Sigmoid colon (tissue), 7 donors: Measurements from ENCODE around the gene RAE1. TPM values are rescaled to one million over a fixed set of nuclear protein-coding genes. Genes with fewer than 3 reads are reported as not detected.

Source experiments
- DNase-seq: peaks from one replicate; pipeline ENCODE4 v3.0.0-alpha.2; 2019
- H3K27ac ChIP-seq, 4 donors: fragments of 200-600 bp; sonication (generic); one replicate each; pipeline ENCODE4 v1.5.1; 2016 to 2019; ENCODE audit warnings: mild to moderate bottlenecking in 1 of 4
- H3K27me3 ChIP-seq, 3 donors: fragments of 200-600 bp; sonication (generic); one replicate each; pipeline ENCODE4 v1.5.1; 2019; ENCODE audit warnings: mild to moderate bottlenecking in 1 of 3
- H3K36me3 ChIP-seq, 4 donors: fragments of 200-600 bp; sonication (generic); one replicate each; pipeline ENCODE4 v1.5.1; 2016 to 2019
- H3K4me1 ChIP-seq, 4 donors: fragments of 200-600 bp; sonication (generic); one replicate each; pipeline ENCODE4 v1.5.1; 2017 to 2019
- H3K4me3 ChIP-seq, 4 donors: fragments of 200-600 bp; sonication (generic); one replicate each; pipeline ENCODE4 v1.5.1; 2017 to 2019; ENCODE audit warnings: mild to moderate bottlenecking in 2 of 4, moderate library complexity in 1 of 4
- H3K9me3 ChIP-seq, 4 donors: fragments of 200-600 bp in 3 of 4; sonication (generic) in 3 of 4; one replicate each; pipeline versions ENCODE4 v1.5.1 to v1.6.1; 2013 to 2019
- EP300 ChIP-seq, 4 donors: sonication (generic); formaldehyde crosslinking; IDR thresholded peaks; one replicate each; pipeline ENCODE4 v1.6.1; 2017; ENCODE audit warnings: antibody characterized with exemption in 4 of 4
- POLR2A ChIP-seq, 2 donors: fragments of 450-650 bp; IDR thresholded peaks; one replicate each; pipeline ENCODE4 v1.6.1; 2016; ENCODE audit warnings: antibody characterized with exemption in 2 of 2, mild to moderate bottlenecking in 2 of 2, moderate library complexity in 2 of 2
- POLR2AphosphoS5 ChIP-seq, 4 donors: sonication (generic); formaldehyde crosslinking; IDR thresholded peaks; one replicate each; pipeline ENCODE4 v1.6.1; 2017; ENCODE audit warnings: antibody characterized with exemption in 4 of 4
- WGBS, 2 donors: extraction: QIAGEN DNeasy Blood & Tissue Kit; methylation state at CpG; one replicate each; pipeline ENCODE4 v1.1.7; 2013; 5-methylcytosine and 5-hydroxymethylcytosine counted together
- intact Hi-C: fragments of 100-400 bp; cut with DNase I; formaldehyde crosslinking; loops from one replicate; pipeline ENCODE4 v1.15.1; 2023
- polyA plus RNA-seq, 3 donors: library from polyadenylated mRNA; stranded (reverse); fragments of 200-250 nt; gene quantifications; one replicate each; pipeline ENCODE4 v1.2.3, GENCODE V29; 2013
- total RNA-seq, 4 donors: library from RNA; depleted of rRNA; stranded (reverse); fragments of >200 nt; gene quantifications; one replicate each; pipeline ENCODE4 v1.1.0, GENCODE V29; 2016
- TF ChIP-seq, protein P1 (sequence below), 4 experiments: fragments of 450-650 bp in 3 of 4; fragments of 200-600 bp in 1 of 4; IDR thresholded peaks; one replicate each; pipeline ENCODE4 v1.5.1; 2016 to 2019; ENCODE audit warnings: antibody characterized with exemption in 4 of 4, mild to moderate bottlenecking in 3 of 4, moderate library complexity in 2 of 4
- donor health status: healthy with polysubstance abuse.
- donor health status: Bipolar disorder and iron deficiency.
- donor health status: healthy.

RAE1 gene
- total and polyA plus RNA-seq, 7 donors: 13.6 to 20.9 (median 16.4) TPM

GRCh38 chr20:57409672-57410397 is 58.8 kb downstream of the RAE1 start:
- no peaks in the 10 kb centered on the region for H3K27me3 ChIP-seq
- H3K36me3 ChIP-seq: peaks cover 17 to 48% (median 37%) of the 10 kb centered on the region in 4 donors
- DNase-seq: no peak
- no peaks in the 10 kb centered on the region for H3K9me3 ChIP-seq
- 64 to 77% methylated on average over 14 of the region's 14 CpGs for WGBS, 2 donors
- no peak overlapping the region for H3K4me3 ChIP-seq
- intact Hi-C loops: no loop called here
- peak overlapping the region; percentile 83 to 98 (median 98) for H3K27ac ChIP-seq
- TF ChIP-seq, protein P1, sequence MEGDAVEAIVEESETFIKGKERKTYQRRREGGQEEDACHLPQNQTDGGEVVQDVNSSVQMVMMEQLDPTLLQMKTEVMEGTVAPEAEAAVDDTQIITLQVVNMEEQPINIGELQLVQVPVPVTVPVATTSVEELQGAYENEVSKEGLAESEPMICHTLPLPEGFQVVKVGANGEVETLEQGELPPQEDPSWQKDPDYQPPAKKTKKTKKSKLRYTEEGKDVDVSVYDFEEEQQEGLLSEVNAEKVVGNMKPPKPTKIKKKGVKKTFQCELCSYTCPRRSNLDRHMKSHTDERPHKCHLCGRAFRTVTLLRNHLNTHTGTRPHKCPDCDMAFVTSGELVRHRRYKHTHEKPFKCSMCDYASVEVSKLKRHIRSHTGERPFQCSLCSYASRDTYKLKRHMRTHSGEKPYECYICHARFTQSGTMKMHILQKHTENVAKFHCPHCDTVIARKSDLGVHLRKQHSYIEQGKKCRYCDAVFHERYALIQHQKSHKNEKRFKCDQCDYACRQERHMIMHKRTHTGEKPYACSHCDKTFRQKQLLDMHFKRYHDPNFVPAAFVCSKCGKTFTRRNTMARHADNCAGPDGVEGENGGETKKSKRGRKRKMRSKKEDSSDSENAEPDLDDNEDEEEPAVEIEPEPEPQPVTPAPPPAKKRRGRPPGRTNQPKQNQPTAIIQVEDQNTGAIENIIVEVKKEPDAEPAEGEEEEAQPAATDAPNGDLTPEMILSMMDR (IDR thresholded peaks at IDR 0.05): no peak
- H3K4me1 ChIP-seq: peaks cover 0 to 81% (median 65%) of the 10 kb centered on the region in 4 donors

DNA sequence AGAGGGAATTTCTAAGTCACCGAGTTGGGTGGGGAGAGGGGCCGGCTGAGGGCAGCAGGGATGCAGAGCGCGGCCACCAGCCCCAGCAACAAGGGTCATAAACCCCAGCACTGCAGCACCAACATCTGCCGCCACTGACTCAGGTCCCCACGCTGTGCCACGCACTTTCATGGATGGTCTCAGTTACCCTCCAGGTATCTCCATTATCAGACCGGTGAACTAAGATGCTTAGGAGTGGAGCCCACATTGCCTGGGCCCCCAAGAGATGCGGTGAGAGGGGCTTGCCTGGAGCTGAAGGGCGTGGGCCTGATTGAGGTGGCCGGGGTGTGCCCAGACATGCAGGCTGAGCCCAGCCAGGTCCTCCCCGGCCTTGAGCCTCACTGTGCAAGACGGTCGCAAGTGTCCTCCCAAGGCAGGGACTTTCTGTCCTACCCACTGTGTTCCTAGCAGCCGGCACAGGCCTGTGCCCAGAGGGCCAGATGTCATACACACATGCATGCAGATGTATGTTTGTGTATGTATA is 59.4 kb downstream of the RAE1 start:
- peaks cover 0 to 81% (median 65%) of the 10 kb centered on the region in 4 donors for H3K4me1 ChIP-seq
- H3K27ac ChIP-seq: peak overlapping the region; percentile 83 to 98 (median 98)
- intact Hi-C loops: no loop called here

DNA sequence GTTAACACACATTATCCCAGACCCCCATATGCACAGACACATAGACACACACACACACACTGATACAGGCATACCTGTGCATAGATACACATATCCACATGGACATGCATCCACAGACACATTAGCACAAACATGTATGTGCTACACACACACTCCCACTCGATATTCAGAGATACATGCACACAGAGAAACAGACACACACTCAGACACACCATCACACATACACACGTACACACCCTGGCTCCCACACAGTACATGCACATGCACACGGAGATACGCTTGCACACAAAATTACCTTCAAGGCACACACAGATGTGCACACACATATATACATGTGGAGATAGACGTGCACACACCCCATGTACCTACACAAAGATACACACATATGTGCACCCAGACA is 59.9 kb downstream of the RAE1 start:
- DNase-seq: no peak
- H3K9me3 ChIP-seq: no peaks in the 10 kb centered on the region
- 84 to 90% methylated on average over 5 of the region's 5 CpGs for WGBS, 2 donors
- H3K27ac ChIP-seq: peak overlapping the region in 3 of 4 donors; percentile 97 to 98 (median 98)
- TF ChIP-seq EP300 (IDR thresholded peaks at IDR 0.05) (no peak), POLR2AphosphoS5 (IDR thresholded peaks at IDR 0.05) (peak in 1 of 4 donors; percentile 1), POLR2A (IDR thresholded peaks at IDR 0.05) (no peak)
- TF ChIP-seq, protein P1 (IDR thresholded peaks at IDR 0.05): no peak
- no peaks in the 10 kb centered on the region for H3K27me3 ChIP-seq
- intact Hi-C loops: no loop called here
- peaks cover 15 to 37% (median 27%) of the 10 kb centered on the region in 4 donors for H3K36me3 ChIP-seq
- H3K4me3 ChIP-seq: no peak overlapping the region
- peaks cover 0 to 77% (median 64%) of the 10 kb centered on the region in 4 donors for H3K4me1 ChIP-seq

More for the DNA sequence above, 59.4 kb downstream of the RAE1 start:
- no peak for DNase-seq
- H3K9me3 ChIP-seq: no peaks in the 10 kb centered on the region
- H3K4me3 ChIP-seq: no peak overlapping the region
- peak in 2 of 4 donors; percentile 2 to 32 for TF ChIP-seq POLR2AphosphoS5 (IDR thresholded peaks at IDR 0.05)
- no peak for TF ChIP-seq POLR2A (IDR thresholded peaks at IDR 0.05)
- 70 to 84% methylated on average over 15 of the region's 15 CpGs for WGBS, 2 donors
- H3K27me3 ChIP-seq: no peaks in the 10 kb centered on the region
- H3K36me3 ChIP-seq: peaks cover 15 to 42% (median 32%) of the 10 kb centered on the region in 4 donors

- Histone ChIP-seq H3K4me1 (peaks cover 0 to 70% (median 60%) of the 10 kb centered on the region in 4 donors), H3K27me3 (no peaks in the 10 kb centered on the region), H3K9me3 (no peaks in the 10 kb centered on the region), H3K4me3 (no peak overlapping the region), H3K36me3 (peaks cover 15 to 30% (median 21%) of the 10 kb centered on the region in 4 donors), H3K27ac (peak overlapping the region in 3 of 4 donors; percentile 70 to 98 (median 98))
- WGBS, 2 donors: 86 to 89% methylated on average over 31 of the region's 31 CpGs
- intact Hi-C loops: no loop called here
- TF ChIP-seq POLR2AphosphoS5 (IDR thresholded peaks at IDR 0.05) (peak in 1 of 4 donors; percentile 4), POLR2A (IDR thresholded peaks at IDR 0.05) (no peak), EP300 (IDR thresholded peaks at IDR 0.05) (no peak)
- TF ChIP-seq, protein P1 (IDR thresholded peaks at IDR 0.05): no peak
- no peak for DNase-seq
These were observed 60.6 kb downstream of the RAE1 start for GRCh38 chr20:57411406-57412283.
